Measurements from ENCODE around the gene TBCCD1.
"Not testable (repeated sequence)": the region's sequence is repeated elsewhere in the genome, so short reads cannot be mapped to it uniquely, and the experiment has no call there.

TBCCD1 gene

GRCh38 chr3:186594591-186595113 lies 27.5 kb upstream of the TBCCD1 start:
- DNase-seq: no peak

- DNase-seq: no peak
Observed at GRCh38 chr3:186593862-186594261, 26.7 kb upstream of the TBCCD1 start.

GRCh38 chr3:186592682-186593081 lies 25.5 kb upstream of the TBCCD1 start:
- no peak for DNase-seq

- DNase-seq: no peak
Observed at GRCh38 chr3:186590580-186591295, 23.6 kb upstream of the TBCCD1 start.

GRCh38 chr3:186589856-186590579 lies 22.9 kb upstream of the TBCCD1 start:
- peak; percentile 54 for DNase-seq

GRCh38 chr3:186589121-186589520 lies 22.0 kb upstream of the TBCCD1 start:
- no peak for DNase-seq

GRCh38 chr3:186588632-186589031 lies 21.5 kb upstream of the TBCCD1 start:
- no peak for DNase-seq

GRCh38 chr3:186587183-186587582 lies 20.0 kb upstream of the TBCCD1 start:
- no peak for DNase-seq

GRCh38 chr3:186586245-186586644 lies 19.1 kb upstream of the TBCCD1 start:
- DNase-seq: not testable (repeated sequence)

- no peak for DNase-seq
Observed at GRCh38 chr3:186583831-186584230, 16.7 kb upstream of the TBCCD1 start.

GRCh38 chr3:186582541-186582940 lies 15.4 kb upstream of the TBCCD1 start:
- no peak for DNase-seq

GRCh38 chr3:186580785-186581184 lies 13.6 kb upstream of the TBCCD1 start:
- no peak for DNase-seq

GRCh38 chr3:186577521-186577920 lies 10.4 kb upstream of the TBCCD1 start:
- no peak for DNase-seq

- DNase-seq: no peak
Observed at GRCh38 chr3:186571644-186572013, 4.5 kb upstream of the TBCCD1 start.

GRCh38 chr3:186570941-186571643 lies 4.0 kb upstream of the TBCCD1 start:
- DNase-seq: peak; percentile 20

GRCh38 chr3:186570096-186570940 lies 3.2 kb upstream of the TBCCD1 start, which contains the start of gene DNAJB11:
TSS of gene DNAJB11 (plus strand) at chr3:186570720. CDS start at chr3:186570898, 178 bp downstream.
- DNase-seq: peak; percentile 100

GRCh38 chr3:186569779-186570095 lies 2.6 kb upstream of the TBCCD1 start:
- peak; percentile 32 for DNase-seq

GRCh38 chr3:186569361-186569760 lies 2.2 kb upstream of the TBCCD1 start:
- peak; percentile 32 for DNase-seq

- DNase-seq: peak; percentile 65
Observed at GRCh38 chr3:186566772-186567071, 417 bp downstream of the TBCCD1 start.

- no peak for DNase-seq
Observed at GRCh38 chr3:186564586-186564985, 2.6 kb downstream of the TBCCD1 start.

GRCh38 chr3:186552408-186553031 lies 14.6 kb downstream of the TBCCD1 start:
- no peak for DNase-seq

GRCh38 chr3:186551387-186551786 lies 15.8 kb downstream of the TBCCD1 start:
- no peak for DNase-seq

All from NCI-H69 (cell line).